IPS-18a (cell line): Measurements from ENCODE around the gene MAGIX.
A peak's percentile ranks its signal among the peaks of the same experiment; 100 is the strongest.
"Not testable (repeated sequence)": the region's sequence is repeated elsewhere in the genome, so short reads cannot be mapped to it uniquely, and the experiment has no call there.

Source experiments
- H3K27ac ChIP-seq: one replicate; pipeline ENCODE4 v1.5.1; 2013; ENCODE audit warnings: low read length
- H3K27me3 ChIP-seq: one replicate; pipeline ENCODE4 v1.6.1; 2013; ENCODE audit warnings: mild to moderate bottlenecking, low read length; ENCODE audit not compliant: control insufficient read depth, insufficient read depth
- H3K36me3 ChIP-seq: one replicate; pipeline ENCODE4 v1.6.1; 2013; ENCODE audit warnings: low read depth, low read length; ENCODE audit not compliant: control insufficient read depth
- H3K4me1 ChIP-seq: one replicate; pipeline ENCODE4 v1.6.1; 2013; ENCODE audit warnings: low read depth, low read length; ENCODE audit not compliant: control insufficient read depth
- H3K4me3 ChIP-seq: one replicate; pipeline ENCODE4 v1.5.1; 2013; ENCODE audit warnings: low read length
- H3K9ac ChIP-seq: one replicate; pipeline ENCODE4 v1.6.1; 2013; ENCODE audit warnings: mild to moderate bottlenecking, low read length, moderate library complexity
- H3K9me3 ChIP-seq: one replicate; pipeline ENCODE4 v1.6.1; 2013; ENCODE audit warnings: low read depth, low read length; ENCODE audit not compliant: control insufficient read depth

The MAGIX gene

GRCh38 chrX:49142264-49142663, 20.3 kb upstream of the MAGIX start:
- H3K36me3 ChIP-seq, H3K4me1 ChIP-seq, H3K27ac ChIP-seq, H3K9ac ChIP-seq, H3K4me3 ChIP-seq, H3K27me3 ChIP-seq: not testable (repeated sequence)
- H3K9me3 ChIP-seq = peaks cover 11% of the 10 kb centered on the region

- H3K27ac ChIP-seq, H3K4me3 ChIP-seq, H3K9ac ChIP-seq, H3K4me1 ChIP-seq, H3K36me3 ChIP-seq, H3K27me3 ChIP-seq: not testable (repeated sequence)
- H3K9me3 ChIP-seq = peaks cover 11% of the 10 kb centered on the region
Measured at GRCh38 chrX:49143154-49143553, 19.4 kb upstream of the MAGIX start.

GRCh38 chrX:49147282-49147681, 15.3 kb upstream of the MAGIX start:
- H3K36me3 ChIP-seq = no peaks in the 10 kb centered on the region
- H3K27ac ChIP-seq = no peak overlapping the region
- no peak overlapping the region for H3K9ac ChIP-seq
- no peaks in the 10 kb centered on the region for H3K9me3 ChIP-seq
- no peak overlapping the region for H3K4me3 ChIP-seq
- H3K27me3 ChIP-seq = no peaks in the 10 kb centered on the region
- no peaks in the 10 kb centered on the region for H3K4me1 ChIP-seq

DNA sequence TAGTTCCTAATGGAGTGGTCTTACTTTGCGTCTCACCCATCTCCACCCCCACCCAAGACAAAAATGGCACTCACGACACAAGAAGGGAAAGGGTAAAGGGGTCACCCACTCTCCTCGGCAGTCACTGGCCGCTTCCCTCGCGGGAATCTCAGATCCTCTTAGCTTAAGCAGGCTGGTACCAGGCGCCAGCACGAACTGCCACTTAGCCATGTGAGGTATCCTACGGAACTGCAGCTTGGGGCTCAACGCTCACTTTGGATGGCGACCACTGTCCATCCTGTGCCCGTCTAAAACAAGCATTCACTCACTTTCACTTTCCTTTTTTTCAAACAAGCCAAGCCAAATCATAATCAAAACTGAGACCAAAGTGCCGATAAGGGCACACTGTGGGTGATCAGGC, 14.6 kb upstream of the MAGIX start:
- Histone ChIP-seq H3K4me3 (no peak overlapping the region), H3K9me3 (no peaks in the 10 kb centered on the region), H3K9ac (no peak overlapping the region), H3K27ac (no peak overlapping the region), H3K27me3 (no peaks in the 10 kb centered on the region), H3K4me1 (no peaks in the 10 kb centered on the region), H3K36me3 (no peaks in the 10 kb centered on the region)

- not testable (repeated sequence) for H3K9ac ChIP-seq, H3K27me3 ChIP-seq
Measured at GRCh38 chrX:49148390-49149100, 14.0 kb upstream of the MAGIX start.

GRCh38 chrX:49149291-49149690, 13.3 kb upstream of the MAGIX start:
- H3K27ac ChIP-seq, H3K4me1 ChIP-seq, H3K9me3 ChIP-seq, H3K36me3 ChIP-seq, H3K27me3 ChIP-seq, H3K9ac ChIP-seq, H3K4me3 ChIP-seq: not testable (repeated sequence)

More at GRCh38 chrX:49148390-49149100, 14.0 kb upstream of the MAGIX start:
- not testable (repeated sequence) for H3K9me3 ChIP-seq, H3K4me1 ChIP-seq, H3K4me3 ChIP-seq, H3K27ac ChIP-seq, H3K36me3 ChIP-seq

GRCh38 chrX:49153467-49153866, 9.1 kb upstream of the MAGIX start:
- Histone ChIP-seq H3K4me3 (no peak overlapping the region), H3K9me3 (no peaks in the 10 kb centered on the region), H3K27ac (no peak overlapping the region), H3K36me3 (no peaks in the 10 kb centered on the region), H3K9ac (no peak overlapping the region), H3K27me3 (no peaks in the 10 kb centered on the region), H3K4me1 (no peaks in the 10 kb centered on the region)

GRCh38 chrX:49155243-49155899, 7.2 kb upstream of the MAGIX start:
- no peaks in the 10 kb centered on the region for H3K4me1 ChIP-seq
- H3K9me3 ChIP-seq = no peaks in the 10 kb centered on the region
- H3K9ac ChIP-seq = no peak overlapping the region
- peaks cover 5% of the 10 kb centered on the region for H3K27me3 ChIP-seq
- no peaks in the 10 kb centered on the region for H3K36me3 ChIP-seq
- H3K27ac ChIP-seq = no peak overlapping the region
- H3K4me3 ChIP-seq = peak overlapping the region; percentile 78

- H3K9me3 ChIP-seq = no peaks in the 10 kb centered on the region
- H3K9ac ChIP-seq = peak overlapping the region; percentile 62
- peak overlapping the region; percentile 78 for H3K4me3 ChIP-seq
- H3K27me3 ChIP-seq = peaks cover 5% of the 10 kb centered on the region
- no peaks in the 10 kb centered on the region for H3K4me1 ChIP-seq
- no peaks in the 10 kb centered on the region for H3K36me3 ChIP-seq
- no peak overlapping the region for H3K27ac ChIP-seq
Measured at GRCh38 chrX:49155900-49156837, 6.4 kb upstream of the MAGIX start.

- no peaks in the 10 kb centered on the region for H3K36me3 ChIP-seq
- peaks cover 14% of the 10 kb centered on the region for H3K27me3 ChIP-seq
- H3K9me3 ChIP-seq = no peaks in the 10 kb centered on the region
- no peak overlapping the region for H3K4me3 ChIP-seq
- no peak overlapping the region for H3K27ac ChIP-seq
- H3K4me1 ChIP-seq = no peaks in the 10 kb centered on the region
- H3K9ac ChIP-seq = no peak overlapping the region
Measured at GRCh38 chrX:49157194-49157593, 5.4 kb upstream of the MAGIX start.

GRCh38 chrX:49160908-49161307, 1.6 kb upstream of the MAGIX start:
- Histone ChIP-seq H3K4me1 (no peaks in the 10 kb centered on the region), H3K9ac (no peak overlapping the region), H3K27ac (no peak overlapping the region), H3K9me3 (no peaks in the 10 kb centered on the region), H3K36me3 (no peaks in the 10 kb centered on the region), H3K27me3 (peaks cover 27% of the 10 kb centered on the region), H3K4me3 (no peak overlapping the region)
